C1 segment of cervical spinal cord (tissue), 14 donors: ENCODE data around the gene DHX38.

Experiments
- DNase-seq, 14 donors: peaks; one replicate each; lab custom pipeline; 2025; lab: John Stamatoyannopoulos, UW

The DHX38 gene

DNA sequence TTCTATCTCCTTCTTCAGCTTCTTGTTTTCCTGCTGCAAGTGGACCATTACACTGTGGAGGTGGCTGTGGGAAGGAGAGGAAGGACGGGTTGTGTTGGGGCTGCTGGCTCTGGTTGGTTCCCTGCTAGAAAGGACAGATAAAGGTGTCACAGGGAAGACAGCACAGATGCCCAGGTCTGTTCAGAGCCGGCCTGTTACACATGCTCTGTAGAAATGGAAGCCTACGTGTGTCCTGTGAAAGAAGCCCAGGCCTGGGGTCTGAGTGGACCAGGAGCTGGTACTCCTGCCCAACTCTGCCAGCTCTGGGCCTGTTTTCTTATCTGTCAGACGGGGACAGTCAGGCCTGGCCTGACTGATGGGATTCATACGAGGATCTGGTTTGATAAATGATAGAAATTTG is 26.4 kb downstream of the DHX38 start:
- no peak for DNase-seq

DNA sequence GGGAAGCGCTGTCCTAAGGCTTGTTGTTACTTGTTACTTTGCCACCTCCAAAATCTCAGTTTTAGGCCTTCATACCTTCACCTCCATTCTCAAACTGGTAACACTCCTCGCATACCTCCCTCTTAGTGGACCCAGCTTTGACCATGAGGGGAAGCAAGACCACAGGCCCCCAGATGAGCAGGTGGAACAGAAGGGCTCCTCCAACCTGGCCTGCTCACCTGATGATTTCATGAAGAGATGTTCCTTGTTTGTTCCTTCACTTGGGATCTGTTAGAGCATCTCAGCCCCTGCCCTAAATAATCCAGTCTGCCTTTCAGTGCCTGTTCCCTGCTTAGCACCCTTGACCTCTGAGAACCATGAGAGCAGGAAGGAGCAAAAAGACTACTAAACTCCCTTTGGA is 28.7 kb downstream of the DHX38 start:
- DNase-seq = no peak

GRCh38 chr16:72122916-72123315 is 29.3 kb downstream of the DHX38 start:
- DNase-seq = no peak

- DNase-seq = no peak
Observed at GRCh38 chr16:72123426-72123825, 29.8 kb downstream of the DHX38 start.

- no peak for DNase-seq
Observed at GRCh38 chr16:72124148-72124547, 30.5 kb downstream of the DHX38 start.

GRCh38 chr16:72124761-72125634 is 31.4 kb downstream of the DHX38 start:
- peak in 12 of 14 donors; percentile 11 to 74 (median 62) for DNase-seq

- DNase-seq = peak in 1 of 14 donors; percentile 39
Observed at GRCh38 chr16:72125635-72126428, 32.2 kb downstream of the DHX38 start.

- DNase-seq = peak in 2 of 14 donors; percentile 1 to 17
Observed at GRCh38 chr16:72126429-72126765, 32.8 kb downstream of the DHX38 start.

DNA sequence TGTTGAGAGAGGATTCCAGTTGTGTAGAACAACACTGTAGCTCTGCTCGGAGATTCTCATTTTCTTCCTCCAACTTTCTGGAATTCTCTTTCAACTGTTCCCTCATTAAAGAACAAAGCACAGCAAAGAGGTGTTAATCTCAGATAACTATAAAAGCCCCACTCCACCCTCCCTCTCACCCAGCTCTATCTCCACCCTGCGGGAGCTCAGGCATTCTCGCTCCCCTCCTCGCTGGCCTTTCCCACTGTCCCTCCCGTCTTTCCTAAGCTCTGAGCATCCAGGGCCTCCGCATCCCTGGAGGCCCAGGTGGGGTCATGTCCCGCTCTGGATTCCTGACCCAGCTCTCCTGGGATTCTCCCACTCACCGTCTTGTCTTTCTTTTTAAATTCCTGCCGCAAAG is 35.1 kb downstream of the DHX38 start:
- DNase-seq = no peak

DNA sequence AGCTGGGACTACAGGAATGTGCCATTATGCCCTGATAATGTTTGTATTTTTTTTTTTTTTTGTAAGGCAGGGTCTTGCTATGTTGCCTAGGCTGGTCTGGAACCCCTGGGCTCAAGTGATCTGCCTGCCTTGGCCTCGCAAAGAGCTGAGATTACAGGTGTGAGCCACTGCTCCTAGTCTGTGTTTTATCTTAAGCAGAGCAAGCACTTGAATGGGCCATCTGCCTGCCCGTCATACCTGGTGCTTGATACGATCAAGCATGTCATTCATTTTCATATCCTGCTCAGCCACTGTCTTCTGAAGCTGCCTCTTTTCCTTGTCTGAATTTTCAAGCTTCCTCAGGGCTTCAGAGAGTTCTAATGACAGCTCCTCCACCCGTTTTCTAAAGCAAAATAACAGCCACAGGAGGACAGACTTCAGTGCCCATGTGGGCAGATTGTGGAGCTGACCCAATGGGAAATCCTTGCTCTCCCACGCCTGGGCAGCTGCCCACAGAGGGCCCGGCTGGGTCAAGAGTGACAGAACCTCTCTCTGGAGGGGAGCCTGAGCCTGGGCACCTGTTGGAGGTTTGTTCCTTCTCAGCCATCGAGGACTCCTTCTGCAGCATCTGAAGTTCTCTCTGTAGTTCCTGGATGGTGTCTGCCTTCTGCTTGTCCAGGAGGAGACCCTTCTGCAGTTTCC is 36.5 kb downstream of the DHX38 start:
- DNase-seq = no peak

- no peak for DNase-seq
Observed at GRCh38 chr16:72131036-72131435, 37.4 kb downstream of the DHX38 start.

GRCh38 chr16:72132726-72133125 is 39.1 kb downstream of the DHX38 start:
- no peak for DNase-seq

DNA sequence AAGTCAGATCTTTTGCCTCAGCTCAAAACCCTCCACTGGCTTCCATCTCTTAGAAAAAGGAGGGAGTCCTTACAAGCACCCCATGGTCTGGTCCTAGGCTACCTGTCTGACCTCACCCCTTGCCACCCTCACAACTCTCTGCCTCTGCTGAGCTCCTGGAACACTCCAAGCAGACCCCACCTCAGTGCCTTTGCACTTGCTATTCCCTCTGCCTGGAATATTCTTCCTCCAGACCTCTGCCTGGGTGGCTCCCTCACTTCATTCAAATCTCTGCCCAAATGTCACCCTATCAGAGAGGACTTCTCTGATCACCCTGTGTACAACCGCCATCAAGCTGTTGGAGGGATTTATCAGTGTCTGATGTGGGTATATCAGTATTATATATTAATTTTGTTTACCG is 40.9 kb downstream of the DHX38 start:
- no peak for DNase-seq

DNA sequence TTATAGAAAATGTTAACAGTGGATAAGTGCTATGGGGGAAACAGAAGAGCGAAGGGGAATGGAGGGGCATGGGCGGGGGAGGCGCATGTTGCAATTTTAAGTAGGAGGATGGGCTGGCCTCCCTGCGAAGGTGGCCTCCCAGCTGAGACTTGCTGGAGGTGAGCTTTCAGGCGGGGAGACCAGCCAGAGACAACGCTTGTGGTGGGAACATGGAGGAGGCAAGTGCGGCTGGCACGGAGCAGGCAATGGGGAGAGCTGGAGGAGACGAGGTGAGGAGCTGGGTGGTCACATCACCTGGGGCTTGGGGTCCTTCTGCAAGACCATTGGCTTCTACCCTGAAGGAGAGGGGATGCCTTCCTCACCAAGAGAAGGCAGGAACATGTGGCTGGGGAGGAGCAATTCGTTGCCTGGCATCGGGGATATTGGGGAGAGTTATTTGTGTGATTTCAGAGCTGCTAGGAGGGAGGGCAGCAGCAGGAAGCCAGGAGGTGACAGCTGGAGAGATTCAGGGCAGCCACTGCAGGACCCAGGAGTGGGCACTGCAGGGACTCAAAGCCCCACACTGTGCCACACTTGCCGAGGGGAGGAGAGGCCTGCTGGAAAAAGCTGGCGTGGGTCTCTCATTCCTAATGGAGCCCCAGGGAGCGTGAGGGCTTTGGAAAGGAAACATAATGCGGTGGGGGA is 43.9 kb downstream of the DHX38 start:
- DNase-seq = no peak

DNA sequence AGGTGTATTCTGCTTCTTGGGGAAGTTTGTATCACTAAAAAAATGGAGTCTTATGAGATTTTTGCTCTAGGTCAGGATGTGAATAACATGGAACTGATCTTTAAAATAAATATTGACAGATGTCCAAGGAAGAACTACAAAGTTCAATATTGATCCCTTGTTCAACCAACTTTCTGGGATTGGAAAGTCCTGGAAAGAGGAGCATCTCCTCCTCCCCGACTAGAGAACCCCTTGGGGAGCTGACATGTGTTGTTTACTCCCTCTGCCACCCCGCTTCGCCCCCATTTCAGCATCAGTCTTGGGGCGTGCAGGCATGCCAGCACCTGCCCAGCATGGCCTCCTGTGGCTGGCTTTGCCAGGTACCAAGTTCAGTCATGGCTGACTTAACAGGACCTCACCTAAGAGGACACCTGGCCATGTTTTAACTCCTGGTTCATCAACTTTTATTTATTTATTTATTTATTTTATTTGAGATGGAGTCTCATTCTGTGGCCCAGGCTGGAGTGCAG is 44.5 kb downstream of the DHX38 start:
- no peak for DNase-seq

DNA sequence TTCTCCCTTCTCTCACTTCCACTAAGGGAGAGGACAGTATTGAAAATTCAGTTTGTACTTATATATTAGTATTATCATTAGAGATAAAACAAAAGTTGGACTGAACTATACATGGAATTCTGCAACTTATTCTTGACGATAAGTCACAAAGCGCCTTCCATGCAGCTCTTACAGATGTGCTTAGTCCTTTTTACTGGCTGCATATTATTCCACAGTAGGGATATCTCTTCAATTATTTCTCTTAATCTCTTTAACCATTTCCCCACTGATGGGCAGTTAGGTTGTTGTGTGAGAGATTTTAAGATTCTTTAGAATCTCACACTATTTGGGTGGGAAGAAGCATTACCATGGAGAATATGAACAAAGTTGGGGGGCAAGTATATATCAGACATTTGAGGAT is 46.3 kb downstream of the DHX38 start:
- no peak for DNase-seq

GRCh38 chr16:72142476-72142875 is 48.8 kb downstream of the DHX38 start:
- DNase-seq = no peak

DNA sequence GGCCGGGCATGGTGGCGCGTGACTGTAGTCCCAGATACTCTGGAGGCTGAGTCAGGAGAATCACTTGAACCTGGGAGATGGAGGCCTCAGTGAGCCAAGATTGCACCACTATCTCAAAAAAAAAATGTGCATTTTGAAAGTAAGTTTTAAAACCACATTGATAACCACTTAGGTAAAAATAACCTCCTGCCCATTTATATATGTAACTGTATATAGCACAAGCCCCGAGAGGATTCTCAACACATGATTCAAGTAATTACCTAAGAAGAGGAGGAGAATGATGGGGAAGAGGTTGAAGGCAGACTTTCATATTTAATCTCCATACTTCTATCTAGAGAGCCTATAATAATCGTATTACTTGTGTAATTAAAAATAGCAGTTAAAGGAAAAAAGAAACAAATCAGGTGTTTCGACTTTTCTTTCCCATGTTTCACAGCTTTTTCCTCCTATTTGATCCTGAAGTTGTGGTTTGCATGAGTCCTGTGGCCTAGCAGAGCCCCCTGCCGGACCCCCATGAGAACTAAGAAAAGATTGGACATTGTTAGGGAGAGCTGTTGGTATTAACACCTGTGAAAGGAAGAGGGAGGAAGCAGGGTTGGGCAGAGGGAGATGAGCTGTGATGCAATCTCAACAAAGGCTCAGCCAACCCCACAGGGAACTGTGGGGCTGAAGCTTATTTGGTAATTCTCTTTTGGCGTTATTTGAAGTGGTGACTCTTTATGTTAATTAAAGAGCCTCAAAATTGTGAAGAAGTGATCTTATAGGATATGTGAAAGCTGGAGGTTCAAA is 56.2 kb downstream of the DHX38 start:
- DNase-seq = no peak

DNA sequence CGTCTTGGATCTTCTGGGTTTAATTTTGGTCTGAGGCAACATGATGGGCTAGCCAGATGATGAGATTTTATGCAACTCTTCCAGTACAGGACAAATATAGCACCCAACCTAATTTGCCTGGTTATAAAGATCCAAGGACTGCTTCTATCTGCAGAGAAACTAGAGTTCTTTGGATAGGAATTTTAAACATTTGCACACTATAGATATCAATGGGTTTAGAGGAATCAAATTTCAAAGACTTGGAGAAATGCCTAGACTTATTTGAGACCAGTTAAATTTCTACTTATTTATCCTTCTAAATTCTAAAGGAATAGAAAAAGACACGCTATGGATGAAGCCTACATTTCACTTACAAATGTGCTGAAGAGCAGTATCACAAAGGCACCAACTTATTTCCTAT is 65.7 kb downstream of the DHX38 start:
- DNase-seq = no peak

- DNase-seq = no peak
Observed at GRCh38 chr16:72159801-72160200, 66.2 kb downstream of the DHX38 start.
